Measurements from ENCODE around the gene COQ10A. TPM values are rescaled to one million over a fixed set of nuclear protein-coding genes. Genes with fewer than 3 reads are reported as not detected.

The COQ10A gene
- total and polyA plus RNA-seq, 10 of the 15 experiments (the other 5 are each of a cell fraction or from before 2014, with no cell fraction given), result 3.3 to 19.5 (median 6.9) TPM

- TF ChIP-seq, protein P1, sequence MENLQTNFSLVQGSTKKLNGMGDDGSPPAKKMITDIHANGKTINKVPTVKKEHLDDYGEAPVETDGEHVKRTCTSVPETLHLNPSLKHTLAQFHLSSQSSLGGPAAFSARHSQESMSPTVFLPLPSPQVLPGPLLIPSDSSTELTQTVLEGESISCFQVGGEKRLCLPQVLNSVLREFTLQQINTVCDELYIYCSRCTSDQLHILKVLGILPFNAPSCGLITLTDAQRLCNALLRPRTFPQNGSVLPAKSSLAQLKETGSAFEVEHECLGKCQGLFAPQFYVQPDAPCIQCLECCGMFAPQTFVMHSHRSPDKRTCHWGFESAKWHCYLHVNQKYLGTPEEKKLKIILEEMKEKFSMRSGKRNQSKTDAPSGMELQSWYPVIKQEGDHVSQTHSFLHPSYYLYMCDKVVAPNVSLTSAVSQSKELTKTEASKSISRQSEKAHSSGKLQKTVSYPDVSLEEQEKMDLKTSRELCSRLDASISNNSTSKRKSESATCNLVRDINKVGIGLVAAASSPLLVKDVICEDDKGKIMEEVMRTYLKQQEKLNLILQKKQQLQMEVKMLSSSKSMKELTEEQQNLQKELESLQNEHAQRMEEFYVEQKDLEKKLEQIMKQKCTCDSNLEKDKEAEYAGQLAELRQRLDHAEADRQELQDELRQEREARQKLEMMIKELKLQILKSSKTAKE (IDR thresholded peaks at IDR 0.05; ENCODE audit: low read depth, poor library complexity, severe bottlenecking), result no peak
- 0 out of 2 replicates have a peak, but pooled peaks have one; percentile 60 for TF ChIP-seq CHD1 (IDR thresholded peaks at IDR 0.05; ENCODE audit: low read depth, low read length)
- TF ChIP-seq BRCA1 (IDR thresholded peaks at IDR 0.05; ENCODE audit: low read depth, low read length), result no peak
- TF ChIP-seq RFX5 (IDR thresholded peaks at IDR 0.05; ENCODE audit: low read depth, low read length), result no peak
- no peak for TF ChIP-seq MTA3 (IDR thresholded peaks at IDR 0.05; ENCODE audit: borderline replicate concordance, low read length)
- no peak for TF ChIP-seq SRF (IDR thresholded peaks at IDR 0.05; ENCODE audit: low read depth in 2 of 2, low read length in 2 of 2)
- no peak for TF ChIP-seq HDAC2 (IDR thresholded peaks at IDR 0.05)
- no peak for TF ChIP-seq USF2 (IDR thresholded peaks at IDR 0.05; ENCODE audit: borderline replicate concordance, low read depth, low read length)
These were observed 8.5 kb upstream of the COQ10A start, which contains the start of gene ANKRD52 (continued) for GRCh38 chr12:56258068-56258819.
